Medulla oblongata (tissue), 1 donor: ENCODE results near the gene MAU2.
A peak's percentile ranks its signal among the peaks of the same experiment; 100 is the strongest.
"Not testable (repeated sequence)": the region's sequence is repeated elsewhere in the genome, so short reads cannot be mapped to it uniquely, and the experiment has no call there.

Experiments used
- DNase-seq: peaks from one replicate; pipeline ENCODE4 v3.0.0-alpha.2; 2015; ENCODE audit errors: extremely low spot score

The MAU2 gene

GRCh38 chr19:19382118-19382517, 61.5 kb downstream of the MAU2 start:
- no peak for DNase-seq

- no peak for DNase-seq
Observed at GRCh38 chr19:19384486-19384885, 63.9 kb downstream of the MAU2 start.

GRCh38 chr19:19385131-19385895, 64.7 kb downstream of the MAU2 start:
- peak; percentile 100 for DNase-seq

GRCh38 chr19:19385896-19386869, 65.6 kb downstream of the MAU2 start:
- no peak for DNase-seq

- no peak for DNase-seq
Observed at GRCh38 chr19:19387108-19387507, 66.5 kb downstream of the MAU2 start.

GRCh38 chr19:19388568-19389555, 68.2 kb downstream of the MAU2 start:
- no peak for DNase-seq

GRCh38 chr19:19389683-19390082, 69.1 kb downstream of the MAU2 start:
- not testable (repeated sequence) for DNase-seq

GRCh38 chr19:19394333-19394732, 73.7 kb downstream of the MAU2 start:
- not testable (repeated sequence) for DNase-seq

GRCh38 chr19:19399733-19400433, 79.3 kb downstream of the MAU2 start:
- DNase-seq = no peak

GRCh38 chr19:19402656-19403372, 82.2 kb downstream of the MAU2 start:
- DNase-seq = no peak

GRCh38 chr19:19403373-19403901, 82.8 kb downstream of the MAU2 start:
- DNase-seq = no peak

GRCh38 chr19:19404879-19405860, 84.5 kb downstream of the MAU2 start, which contains the start of gene GATAD2A:
Gene GATAD2A, plus strand, starts transcription at chr19:19405675. Its CDS starts 59,671 bp downstream, at chr19:19465346.
- peak; percentile 97 for DNase-seq

GRCh38 chr19:19405971-19406877, 85.6 kb downstream of the MAU2 start:
- DNase-seq = peak; percentile 39

GRCh38 chr19:19406878-19407632, 86.4 kb downstream of the MAU2 start:
- DNase-seq = peak; percentile 81

GRCh38 chr19:19407633-19407930, 87.0 kb downstream of the MAU2 start:
- DNase-seq = no peak
